Testis (tissue), 2 donors: ENCODE data around the gene SOD2.

Experiments used
- POLR2A ChIP-seq: fragments of 450-650 bp; IDR thresholded peaks from one replicate; pipeline ENCODE4 v1.6.1; 2017; ENCODE audit warnings: antibody characterized with exemption, mild to moderate bottlenecking, moderate library complexity
- TF ChIP-seq, protein P1 (sequence below), 3 experiments: fragments of 450-650 bp in 2 of 3; fragments of 200-600 bp in 1 of 3; sonication (generic) in 1 of 3; IDR thresholded peaks; one replicate each; pipeline ENCODE4 v1.5.1; 2016 to 2019; ENCODE audit warnings: antibody characterized with exemption in 3 of 3, mild to moderate bottlenecking in 2 of 3, moderate library complexity in 1 of 3

DNA sequence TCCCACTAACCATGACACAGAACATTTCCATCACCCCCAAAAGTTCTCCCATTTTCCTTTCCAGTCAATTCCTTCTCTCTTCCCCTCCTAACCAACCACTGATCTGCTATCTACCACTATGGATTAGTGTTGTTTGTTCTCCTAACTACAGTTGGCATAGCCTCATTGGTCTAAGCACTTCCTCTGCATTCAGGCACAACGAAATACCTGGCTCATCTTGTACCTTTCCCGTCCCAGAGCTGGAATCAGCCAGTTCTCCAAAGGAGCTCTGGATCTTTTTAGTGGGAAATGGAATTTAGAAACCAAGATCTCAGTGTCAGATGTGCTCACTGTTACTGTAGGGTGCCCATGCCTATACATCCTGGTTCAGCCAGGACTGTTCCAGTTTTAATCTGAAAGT lies 30.2 kb upstream of the SOD2 start:
- TF ChIP-seq, protein P1, sequence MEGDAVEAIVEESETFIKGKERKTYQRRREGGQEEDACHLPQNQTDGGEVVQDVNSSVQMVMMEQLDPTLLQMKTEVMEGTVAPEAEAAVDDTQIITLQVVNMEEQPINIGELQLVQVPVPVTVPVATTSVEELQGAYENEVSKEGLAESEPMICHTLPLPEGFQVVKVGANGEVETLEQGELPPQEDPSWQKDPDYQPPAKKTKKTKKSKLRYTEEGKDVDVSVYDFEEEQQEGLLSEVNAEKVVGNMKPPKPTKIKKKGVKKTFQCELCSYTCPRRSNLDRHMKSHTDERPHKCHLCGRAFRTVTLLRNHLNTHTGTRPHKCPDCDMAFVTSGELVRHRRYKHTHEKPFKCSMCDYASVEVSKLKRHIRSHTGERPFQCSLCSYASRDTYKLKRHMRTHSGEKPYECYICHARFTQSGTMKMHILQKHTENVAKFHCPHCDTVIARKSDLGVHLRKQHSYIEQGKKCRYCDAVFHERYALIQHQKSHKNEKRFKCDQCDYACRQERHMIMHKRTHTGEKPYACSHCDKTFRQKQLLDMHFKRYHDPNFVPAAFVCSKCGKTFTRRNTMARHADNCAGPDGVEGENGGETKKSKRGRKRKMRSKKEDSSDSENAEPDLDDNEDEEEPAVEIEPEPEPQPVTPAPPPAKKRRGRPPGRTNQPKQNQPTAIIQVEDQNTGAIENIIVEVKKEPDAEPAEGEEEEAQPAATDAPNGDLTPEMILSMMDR (IDR thresholded peaks at IDR 0.05), result no peak
- TF ChIP-seq POLR2A, result no peak
